PC-3 (cell line): Measurements from ENCODE around the gene LPIN2. TPM values are rescaled to one million over a fixed set of nuclear protein-coding genes. Genes with fewer than 3 reads are reported as not detected.
"Not testable (repeated sequence)": the region's sequence is repeated elsewhere in the genome, so short reads cannot be mapped to it uniquely, and the experiment has no call there.

Source experiments
- ATAC-seq: fragments of 200-7000 bp; cut with Tn5 transposase; 2 replicates; pipeline ENCODE4 v1.9.1; 2020; ENCODE audit warnings: mild to moderate bottlenecking, moderate library complexity
- BruUV-seq: library from RNA; stranded (reverse); fragments of 400-500 nt; replicated peaks from 2 replicates; lab custom pipeline; 2021; lab: Mats Ljungman, UMichigan
- CTCF ChIA-PET: fragments of 300-600 bp; sonication (Branson Sonifier 250); formaldehyde crosslinking; loops from one replicate; lab custom pipeline; 2022; ENCODE audit warnings: antibody characterized with exemption; lab: Charles Lee
- POLR2A ChIA-PET: fragments of 300-600 bp; sonication (Branson Sonifier 250); formaldehyde crosslinking; loops from one replicate; lab custom pipeline; 2022; ENCODE audit warnings: antibody characterized with exemption; ENCODE audit not compliant: unreplicated experiment; lab: Charles Lee
- DNase-seq: peaks from one replicate; pipeline ENCODE4 v3.0.0-alpha.2; 2015
- H2AFZ ChIP-seq: fragments of 300-600 bp; sonication (generic); 2 replicates; pipeline ENCODE4 v1.6.0; 2016; ENCODE audit warnings: antibody characterized with exemption, low read length
- H3F3A ChIP-seq: fragments of 300-600 bp; sonication (generic); one replicate; pipeline ENCODE4 v1.6.0; 2017; ENCODE audit warnings: antibody characterized with exemption, low read length, control low read depth, mild to moderate bottlenecking; ENCODE audit not compliant: unreplicated experiment
- H3K27ac ChIP-seq: fragments of 300-600 bp; sonication (generic); 2 replicates; pipeline ENCODE4 v1.5.1; 2016; ENCODE audit warnings: mild to moderate bottlenecking, low read length
- H3K27me3 ChIP-seq: fragments of 300-600 bp; sonication (generic); 2 replicates; pipeline ENCODE4 v1.6.1; 2016; ENCODE audit warnings: low read length, mixed read lengths
- H3K36me3 ChIP-seq: fragments of 300-600 bp; sonication (generic); 2 replicates; pipeline ENCODE4 v1.6.1; 2016; ENCODE audit warnings: low read depth, mixed run types, low read length, mixed read lengths
- H3K4me1 ChIP-seq: fragments of 300-600 bp; sonication (generic); 2 replicates; pipeline ENCODE4 v1.5.1; 2016; ENCODE audit warnings: low read length; ENCODE audit not compliant: insufficient read depth
- H3K4me2 ChIP-seq: fragments of 300-600 bp; sonication (generic); 2 replicates; pipeline ENCODE4 v1.6.0; 2016; ENCODE audit warnings: low read length
- H3K4me3 ChIP-seq: fragments of 300-600 bp; sonication (generic); 2 replicates; pipeline ENCODE4 v1.5.1; 2016; ENCODE audit warnings: mild to moderate bottlenecking, low read length, mixed read lengths
- H3K79me2 ChIP-seq: fragments of 300-600 bp; sonication (generic); 2 replicates; pipeline ENCODE4 v1.6.1; 2017; ENCODE audit warnings: low read length, mixed read lengths
- H3K9ac ChIP-seq: fragments of 300-600 bp; sonication (generic); 2 replicates; pipeline ENCODE4 v1.6.0; 2016; ENCODE audit warnings: mild to moderate bottlenecking, low read length
- H3K9me2 ChIP-seq: fragments of 300-600 bp; sonication (generic); replicated peaks from 2 replicates; pipeline ENCODE4 v1.6.1; 2016; ENCODE audit warnings: mixed run types, low read length, mixed read lengths
- H3K9me3 ChIP-seq: fragments of 300-600 bp; sonication (generic); 2 replicates; pipeline ENCODE4 v1.6.1; 2016; ENCODE audit warnings: low read length, mixed read lengths
- H4K20me1 ChIP-seq: fragments of 300-600 bp; sonication (generic); 2 replicates; pipeline ENCODE4 v1.6.1; 2016; ENCODE audit warnings: low read length, mixed read lengths
- CTCF ChIP-seq: fragments of 300-600 bp; sonication (generic); conservative IDR thresholded peaks from 2 replicates; pipeline ENCODE4 v1.5.1; 2017; ENCODE audit warnings: antibody characterized with exemption, low read depth, mild to moderate bottlenecking, low read length
- EZH2 ChIP-seq: fragments of 300-600 bp; sonication (generic); IDR thresholded peaks from one replicate; pipeline ENCODE4 v1.6.1; 2017; ENCODE audit warnings: antibody characterized with exemption, mild to moderate bottlenecking, low read length; ENCODE audit not compliant: unreplicated experiment
- EZH2phosphoT487 ChIP-seq: fragments of 300-600 bp; sonication (generic); IDR thresholded peaks from 2 replicates; pipeline ENCODE4 v1.6.1; 2018; ENCODE audit warnings: mild to moderate bottlenecking, antibody characterized with exemption, low read length, borderline replicate concordance
- intact Hi-C: fragments of 100-400 bp; cut with micrococcal nuclease; formaldehyde crosslinking; loops from 2 replicates; pipeline ENCODE4 v1.9.0; 2023
- total RNA-seq: library from RNA; depleted of rRNA; stranded (reverse); fragments of >200 nt; gene quantifications from 2 replicates; pipeline ENCODE4 v1.2.3, GENCODE V29; 2014

The LPIN2 gene
- total RNA-seq, 1 experiment from 2014 or later: 9.8 TPM

GRCh38 chr18:3035635-3036034 is 22.7 kb upstream of the LPIN2 start:
- no peak for DNase-seq

GRCh38 chr18:3032721-3033120 is 19.8 kb upstream of the LPIN2 start:
- no peak overlapping the region for H2AFZ ChIP-seq
- no peaks in the 10 kb centered on the region for H3K79me2 ChIP-seq
- H3K9me2 ChIP-seq: no peaks in the 10 kb centered on the region
- H3F3A ChIP-seq: no peaks in the 10 kb centered on the region
- H3K9ac ChIP-seq: no peak overlapping the region
- TF ChIP-seq EZH2phosphoT487: no peak
- TF ChIP-seq CTCF: no peak
- no peak for TF ChIP-seq EZH2
- no TSS peak for BruUV-seq
- CTCF ChIA-PET: interaction anchor here (0.6 kb wide), 1 partner anchor 72 kb away, joined by 3 read pairs; no protein-coding TSS in a partner anchor
- H3K4me1 ChIP-seq: peaks cover 3% of the 10 kb centered on the region
- no peaks in the 10 kb centered on the region for H4K20me1 ChIP-seq
- no peak for DNase-seq
- no peak overlapping the region for H3K27ac ChIP-seq
- H3K9me3 ChIP-seq: no peaks in the 10 kb centered on the region
- ATAC-seq: no peak
- POLR2A ChIA-PET: no interaction called here
- H3K27me3 ChIP-seq: no peaks in the 10 kb centered on the region
- intact Hi-C loops: no loop called here
- no peaks in the 10 kb centered on the region for H3K36me3 ChIP-seq
- no peak overlapping the region for H3K4me3 ChIP-seq
- H3K4me2 ChIP-seq: no peak overlapping the region

More at GRCh38 chr18:3035635-3036034, 22.7 kb upstream of the LPIN2 start:
- no peaks in the 10 kb centered on the region for H3K79me2 ChIP-seq
- H3K9me3 ChIP-seq: no peaks in the 10 kb centered on the region
- no peaks in the 10 kb centered on the region for H3F3A ChIP-seq
- no TSS peak for BruUV-seq
- peaks cover 5% of the 10 kb centered on the region for H3K4me1 ChIP-seq
- H3K9me2 ChIP-seq: no peaks in the 10 kb centered on the region
- intact Hi-C loops: no loop called here
- no peak for TF ChIP-seq EZH2
- TF ChIP-seq EZH2phosphoT487: no peak
- TF ChIP-seq CTCF: no peak
- CTCF ChIA-PET: no interaction called here
- POLR2A ChIA-PET: no interaction called here
- H3K27ac ChIP-seq: no peak overlapping the region
- no peak overlapping the region for H3K4me3 ChIP-seq
- no peaks in the 10 kb centered on the region for H3K36me3 ChIP-seq
- H3K4me2 ChIP-seq: no peak overlapping the region
- no peak overlapping the region for H2AFZ ChIP-seq
- no peaks in the 10 kb centered on the region for H4K20me1 ChIP-seq
- H3K27me3 ChIP-seq: no peaks in the 10 kb centered on the region
- ATAC-seq: no peak
- H3K9ac ChIP-seq: no peak overlapping the region

GRCh38 chr18:3029215-3029952 is 16.4 kb upstream of the LPIN2 start:
- no peak overlapping the region for H3K4me3 ChIP-seq
- DNase-seq (no peak), ATAC-seq (no peak)
- H3K9ac ChIP-seq: no peak overlapping the region
- no peak overlapping the region for H2AFZ ChIP-seq
- no peaks in the 10 kb centered on the region for H4K20me1 ChIP-seq
- H3K79me2 ChIP-seq: no peaks in the 10 kb centered on the region
- H3F3A ChIP-seq: no peaks in the 10 kb centered on the region
- H3K9me3 ChIP-seq: no peaks in the 10 kb centered on the region
- no TSS peak for BruUV-seq
- H3K27ac ChIP-seq: no peak overlapping the region
- intact Hi-C loops: no loop called here
- ChIA-PET CTCF (no interaction called here), POLR2A (no interaction called here)
- H3K9me2 ChIP-seq: no peaks in the 10 kb centered on the region
- no peak for TF ChIP-seq EZH2phosphoT487
- no peak for TF ChIP-seq CTCF
- TF ChIP-seq EZH2: no peak
- no peaks in the 10 kb centered on the region for H3K27me3 ChIP-seq
- H3K4me2 ChIP-seq: no peak overlapping the region
- no peaks in the 10 kb centered on the region for H3K36me3 ChIP-seq
- H3K4me1 ChIP-seq: peaks cover 3% of the 10 kb centered on the region; the same call in 1 of the 2 replicates

- BruUV-seq, H3K4me3 ChIP-seq, CTCF ChIA-PET, H3K9me2 ChIP-seq, H3K9ac ChIP-seq, DNase-seq, intact Hi-C loops, H3K27me3 ChIP-seq, H3K27ac ChIP-seq, ATAC-seq, H3K79me2 ChIP-seq, H3K9me3 ChIP-seq, H3K36me3 ChIP-seq, H3K4me2 ChIP-seq, H2AFZ ChIP-seq, H3K4me1 ChIP-seq, H4K20me1 ChIP-seq, H3F3A ChIP-seq: not testable (repeated sequence)
- POLR2A ChIA-PET: interaction anchor here (0.6 kb wide), 1 partner anchor 86 kb away, joined by 3 read pairs; no protein-coding TSS in a partner anchor
Observed at GRCh38 chr18:3028115-3028514, 15.2 kb upstream of the LPIN2 start.
